Motor neuron (in vitro differentiated cells): ENCODE results near the gene BOD1. TPM values are rescaled to one million over a fixed set of nuclear protein-coding genes. Genes with fewer than 3 reads are reported as not detected.
"Not testable (repeated sequence)": the region's sequence is repeated elsewhere in the genome, so short reads cannot be mapped to it uniquely, and the experiment has no call there.

Source experiments
- ATAC-seq, 8 experiments: fragments of 200-7000 bp; cut with Tn5 transposase; replicated peaks in 6 of 8; 2 replicates each; pipeline ENCODE4 v1.8.0; 2021; ENCODE audit warnings: mild to moderate bottlenecking in 8 of 8, moderate library complexity in 8 of 8
- H3K27ac ChIP-seq, 2 donors: fragments of 250-450 bp; sonication (Bioruptor Pico); 2 replicates each; pipeline ENCODE4 v1.9.0; 2021; ENCODE audit warnings: antibody characterized with exemption in 2 of 2, mild to moderate bottlenecking in 2 of 2, moderate library complexity in 1 of 2
- H3K4me1 ChIP-seq, 2 donors: fragments of 250-450 bp; sonication (Bioruptor Pico); replicated peaks in 1 of 2; 2 replicates each; pipeline ENCODE4 v1.6.1; 2021; ENCODE audit warnings: antibody characterized with exemption in 2 of 2, mild to moderate bottlenecking in 2 of 2, moderate library complexity in 1 of 2
- H3K4me3 ChIP-seq, 5 donors: fragments of 250-450 bp; sonication (Bioruptor Pico); 2 replicates each; pipeline ENCODE4 v1.9.0; 2021; ENCODE audit warnings: antibody characterized with exemption in 5 of 5, mild to moderate bottlenecking in 5 of 5, moderate library complexity in 4 of 5
- WGBS, 10 experiments: fragments of 450-650 bp; shearing (Covaris generic); methylation state at CpG; one replicate each; pipeline ENCODE4 v1.0.0; 2022; 5-methylcytosine and 5-hydroxymethylcytosine counted together
- in situ Hi-C, 9 experiments: fragments of 400-800 bp; cut with MboI; loops; one replicate each; pipeline ENCODE4 v1.15.0; 2021; ENCODE audit warnings: low sequenced_read_pairs in 9 of 9, low pct_unique_long_range_greater_than_20kb in 2 of 9; ENCODE audit not compliant: unreplicated experiment in 9 of 9
- total RNA-seq, 8 experiments: library from RNA; unstranded; fragments of 300-600 nt; gene quantifications; 2 replicates each; pipeline versions ENCODE4 v1.2.3 to v1.2.4, GENCODE V29; 2022

The BOD1 gene
- total RNA-seq, 8 experiments from 2014 or later, result 43.6 to 108 (median 88.1) TPM

- WGBS, 10 experiments, result 84 to 100% (median 98%) methylated on average over 1 to 4 of the region's 4 CpGs; no CpG with 5 or more reads in 6 of the 10 experiments
- in situ Hi-C loops, result loop anchor here in 1 of 9 experiments (25.0 kb wide), 1 partner anchor 311 kb away; no protein-coding TSS in a partner anchor
- no peak for ATAC-seq
- H3K4me3 ChIP-seq, result no peak overlapping the region
- no peak overlapping the region for H3K27ac ChIP-seq
- H3K4me1 ChIP-seq, result no peaks in the 10 kb centered on the region
These were observed 17.8 kb downstream of the BOD1 start for GRCh38 chr5:173598686-173599085.

GRCh38 chr5:173597304-173597703, 19.1 kb downstream of the BOD1 start:
- Histone ChIP-seq H3K27ac (no peak overlapping the region), H3K4me1 (no peaks in the 10 kb centered on the region), H3K4me3 (no peak overlapping the region)
- in situ Hi-C loops, result loop anchor here in 1 of 9 experiments (25.0 kb wide), 1 partner anchor 310 kb away; no protein-coding TSS in a partner anchor
- 100% methylated on average over 1 of the region's 1 CpG; no CpG with 5 or more reads in 8 of the 10 experiments for WGBS, 10 experiments
- no peak for ATAC-seq

GRCh38 chr5:173595841-173596240, 20.6 kb downstream of the BOD1 start:
- H3K4me1 ChIP-seq, result peaks cover 0 to 2% of the 10 kb centered on the region in 2 donors
- in situ Hi-C loops, result loop anchor here in 1 of 9 experiments (25.0 kb wide), 1 partner anchor 309 kb away; no protein-coding TSS in a partner anchor
- H3K27ac ChIP-seq, result no peak overlapping the region
- no peak overlapping the region for H3K4me3 ChIP-seq
- WGBS, 10 experiments, result 60 to 100% (median 88%) methylated on average over 1 to 3 of the region's 3 CpGs; no CpG with 5 or more reads in 5 of the 10 experiments
- no peak for ATAC-seq

DNA sequence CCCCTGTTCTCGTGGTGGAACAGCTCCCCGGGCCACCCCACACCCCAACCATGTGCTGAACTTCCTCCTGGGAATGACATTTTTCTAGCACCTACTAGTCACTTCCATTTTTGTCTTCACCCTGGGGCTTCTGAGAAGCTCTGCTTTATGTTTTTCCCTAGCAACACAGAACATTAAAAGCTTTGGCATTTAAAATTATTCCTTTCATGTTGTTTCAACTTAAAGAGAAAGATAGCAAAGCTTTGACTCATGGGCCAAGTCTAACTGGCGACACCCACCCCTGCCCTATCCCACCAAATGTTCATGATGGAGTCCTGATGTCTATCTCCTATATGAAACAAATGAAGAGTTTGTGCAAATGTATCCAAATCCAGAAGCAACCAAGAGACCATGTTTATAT, 22.4 kb downstream of the BOD1 start:
- no peak for ATAC-seq
- Histone ChIP-seq H3K4me3 (no peak overlapping the region), H3K4me1 (peaks cover 0 to 5% of the 10 kb centered on the region in 2 donors), H3K27ac (no peak overlapping the region)
- in situ Hi-C loops, result loop anchor here in 1 of 9 experiments (25.0 kb wide), 1 partner anchor 307 kb away; no protein-coding TSS in a partner anchor
- 39 to 83% (median 76%) methylated on average over 2 to 3 of the region's 3 CpGs; no CpG with 5 or more reads in 5 of the 10 experiments for WGBS, 10 experiments

DNA sequence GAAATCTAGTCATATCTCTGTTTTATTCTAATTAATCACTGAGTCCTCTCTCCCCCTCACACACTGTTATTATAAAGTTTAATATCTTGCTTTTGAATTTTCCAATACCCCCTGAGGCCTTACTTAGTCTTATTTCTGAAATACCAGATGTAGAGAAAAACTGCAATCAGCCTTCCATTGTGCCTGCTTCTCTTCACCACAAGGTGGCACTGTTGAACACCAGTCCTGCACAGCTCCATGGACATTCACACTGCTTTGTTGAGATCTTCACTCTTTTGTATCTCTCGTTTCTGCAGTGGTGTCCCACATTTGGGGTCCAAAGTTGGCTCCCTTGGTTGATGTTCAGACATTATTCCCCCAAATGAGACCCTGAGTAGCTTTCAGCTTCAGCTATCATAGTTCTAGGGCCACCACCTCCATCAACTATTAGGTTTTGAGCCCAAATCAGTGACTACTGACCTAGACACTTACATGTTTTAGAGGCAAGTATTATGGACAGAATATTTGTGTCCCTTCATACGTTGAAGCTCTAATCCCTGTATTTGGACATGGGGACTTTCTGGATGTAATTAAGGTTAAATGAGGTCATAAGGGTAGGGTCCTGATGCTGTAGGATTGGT, 24.3 kb downstream of the BOD1 start:
- Histone ChIP-seq H3K4me3 (no peak overlapping the region), H3K27ac (no peak overlapping the region), H3K4me1 (peaks cover 0 to 5% of the 10 kb centered on the region in 2 donors)
- no peak for ATAC-seq
- WGBS, 10 experiments, result 0 to 100% (median 63%) methylated on average over 1 to 2 of the region's 2 CpGs; no CpG with 5 or more reads in 4 of the 10 experiments
- in situ Hi-C loops, result loop anchor here in 1 of 9 experiments (25.0 kb wide), 1 partner anchor 305 kb away; no protein-coding TSS in a partner anchor

GRCh38 chr5:173591056-173591514, 25.4 kb downstream of the BOD1 start:
- in situ Hi-C loops, result loop anchor here in 1 of 9 experiments (25.0 kb wide), 1 partner anchor 304 kb away; no protein-coding TSS in a partner anchor
- peak; percentile 33 to 98 (median 62) for ATAC-seq

GRCh38 chr5:173590436-173591055, 25.9 kb downstream of the BOD1 start:
- ATAC-seq, result no peak
- peak overlapping the region in 1 of 2 donors; percentile 30 for H3K27ac ChIP-seq
- H3K4me1 ChIP-seq, result peaks cover 0 to 5% of the 10 kb centered on the region in 2 donors
- in situ Hi-C loops, result loop anchor here in 1 of 9 experiments (25.0 kb wide), 1 partner anchor 303 kb away; no protein-coding TSS in a partner anchor
- no peak overlapping the region for H3K4me3 ChIP-seq
- 17 to 100% (median 90%) methylated on average over 2 to 5 of the region's 8 CpGs; no CpG with 5 or more reads in 3 of the 10 experiments for WGBS, 10 experiments

More at GRCh38 chr5:173591056-173591514, 25.4 kb downstream of the BOD1 start:
- Histone ChIP-seq H3K4me1 (peaks cover 0 to 5% of the 10 kb centered on the region in 2 donors), H3K4me3 (no peak overlapping the region), H3K27ac (peak overlapping the region in 1 of 2 donors; percentile 30)
- 20 to 100% (median 76%) methylated on average over 1 to 10 of the region's 11 CpGs; no CpG with 5 or more reads in 3 of the 10 experiments for WGBS, 10 experiments

GRCh38 chr5:173586133-173586532, 30.3 kb downstream of the BOD1 start:
- 20 to 100% (median 80%) methylated on average over 1 to 3 of the region's 3 CpGs; no CpG with 5 or more reads in 4 of the 10 experiments for WGBS, 10 experiments

DNA sequence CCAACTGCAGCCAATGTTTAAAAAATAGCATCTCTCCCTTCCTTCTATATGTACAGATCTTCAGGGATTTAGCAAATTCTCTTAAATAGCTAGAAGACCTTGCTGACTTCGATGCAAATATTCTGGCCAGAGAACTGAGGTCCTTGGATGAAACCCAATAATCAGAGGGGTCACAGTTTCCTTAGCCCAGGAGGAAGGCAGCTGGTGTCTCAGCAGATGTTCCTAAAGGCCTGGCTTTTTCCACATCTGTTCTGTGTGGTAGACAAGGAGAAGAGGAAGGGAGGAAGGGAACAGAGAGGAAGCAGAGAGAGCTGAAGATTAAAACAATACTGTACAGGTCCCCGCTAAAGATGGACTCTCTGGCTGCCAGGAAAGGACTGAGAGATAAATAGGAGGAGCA, 33.1 kb downstream of the BOD1 start:
- Histone ChIP-seq H3K4me1 (no peaks in the 10 kb centered on the region), H3K27ac (no peak overlapping the region), H3K4me3 (no peak overlapping the region)
- in situ Hi-C loops, result loop anchor here in 1 of 9 experiments (25.0 kb wide), 1 partner anchor 296 kb away; no protein-coding TSS in a partner anchor
- WGBS, 10 experiments, result 0 to 88% (median 29%) methylated on average over 1 to 2 of the region's 2 CpGs; no CpG with 5 or more reads in 4 of the 10 experiments
- ATAC-seq, result no peak

More at GRCh38 chr5:173586133-173586532, 30.3 kb downstream of the BOD1 start:
- in situ Hi-C loops, result loop anchor here in 1 of 9 experiments (25.0 kb wide), 1 partner anchor 299 kb away; no protein-coding TSS in a partner anchor
- ATAC-seq, H3K27ac ChIP-seq, H3K4me3 ChIP-seq, H3K4me1 ChIP-seq: not testable (repeated sequence)

GRCh38 chr5:173582216-173583111, 34.0 kb downstream of the BOD1 start:
- 34 to 90% (median 57%) methylated on average over 1 to 8 of the region's 12 CpGs for WGBS, 10 experiments
- ATAC-seq, result peak in 3 of 8 experiments; percentile 44 to 56 (median 52)
- H3K4me1 ChIP-seq, result no peaks in the 10 kb centered on the region
- H3K27ac ChIP-seq, result no peak overlapping the region
- no peak overlapping the region for H3K4me3 ChIP-seq
- in situ Hi-C loops, result loop anchor here in 1 of 9 experiments (25.0 kb wide), 1 partner anchor 295 kb away; no protein-coding TSS in a partner anchor

DNA sequence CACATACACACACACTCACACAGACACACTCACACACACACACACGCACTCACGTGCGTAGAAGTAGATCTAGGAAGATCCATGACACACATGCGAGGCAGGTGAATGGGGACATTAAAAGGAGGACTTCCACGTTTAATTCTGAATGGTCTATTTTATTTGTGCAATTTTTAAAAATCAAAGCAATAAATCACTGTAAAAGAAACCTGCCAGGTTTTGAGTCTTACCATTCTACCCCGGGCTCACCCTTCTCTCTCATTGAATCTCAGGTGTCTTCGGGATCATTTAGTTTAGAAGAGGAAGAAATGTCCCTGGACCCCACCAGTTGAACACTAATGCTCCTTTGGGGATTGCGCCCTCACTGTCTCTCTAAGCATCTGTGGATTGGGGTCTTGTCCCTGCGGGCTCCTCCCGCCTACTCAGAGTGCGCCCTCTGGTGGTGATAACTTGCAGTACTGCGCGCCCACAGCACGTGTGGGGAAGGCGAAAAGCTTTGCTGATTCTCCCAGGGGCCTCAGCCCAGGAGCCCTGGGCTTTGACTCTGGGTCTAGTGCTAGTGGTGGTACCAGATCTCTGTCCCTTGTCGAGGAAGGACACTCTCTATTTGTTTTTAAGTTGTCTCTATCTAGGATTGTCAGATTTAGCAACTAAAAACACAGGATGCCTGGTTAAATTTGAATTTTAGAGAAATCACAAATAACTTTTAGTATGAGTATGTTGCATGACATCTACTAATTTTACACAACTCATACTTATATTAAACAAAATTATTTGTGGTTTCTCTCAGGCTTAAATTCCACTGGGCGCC, 34.8 kb downstream of the BOD1 start:
- Histone ChIP-seq H3K4me3 (no peak overlapping the region), H3K4me1 (no peaks in the 10 kb centered on the region), H3K27ac (no peak overlapping the region)
- peak in 3 of 8 experiments; percentile 44 to 57 (median 51) for ATAC-seq
- WGBS, 10 experiments, result 0 to 72% (median 58%) methylated on average over 1 to 13 of the region's 17 CpGs; no CpG with 5 or more reads in 1 of the 10 experiments
- in situ Hi-C loops, result loop anchor here in 1 of 9 experiments (25.0 kb wide), 1 partner anchor 294 kb away; no protein-coding TSS in a partner anchor
